Astrocyte (in vitro differentiated cells and primary cell): ENCODE data around the gene NTM. TPM values are rescaled to one million over a fixed set of nuclear protein-coding genes. Genes with fewer than 3 reads are reported as not detected.

Experiments used
- DNase-seq: peaks from one replicate; pipeline ENCODE4 v3.0.0-alpha.2; 2010; ENCODE audit warnings: low read depth
- FAIRE-seq: peaks from 2 replicates; lab custom pipeline; 2011; peaks lifted over from hg19 to GRCh38; lab: Jason Lieb, UNC
- H2AFZ ChIP-seq: 2 replicates; pipeline ENCODE4 v1.6.0; 2012; ENCODE audit warnings: low read depth, low read length, inconsistent platforms
- H3K27ac ChIP-seq: 2 replicates; pipeline ENCODE4 v1.5.1; 2011; ENCODE audit warnings: low read depth, low read length, inconsistent platforms
- H3K27me3 ChIP-seq: 2 replicates; pipeline ENCODE4 v1.6.0; 2011; ENCODE audit warnings: low read length, inconsistent platforms; ENCODE audit not compliant: insufficient read depth
- H3K36me3 ChIP-seq: 2 replicates; pipeline ENCODE4 v1.5.1; 2011; ENCODE audit warnings: low read length, inconsistent platforms; ENCODE audit not compliant: insufficient read depth
- H3K4me1 ChIP-seq: 2 replicates; pipeline ENCODE4 v1.5.1; 2011; ENCODE audit warnings: low read length, inconsistent platforms; ENCODE audit not compliant: insufficient read depth
- H3K4me2 ChIP-seq: 2 replicates; pipeline ENCODE4 v1.6.0; 2012; ENCODE audit warnings: low read length, inconsistent platforms
- H3K4me3 ChIP-seq: 2 replicates; pipeline ENCODE4 v1.5.1; 2011; ENCODE audit warnings: low read depth, mild to moderate bottlenecking, low read length, inconsistent platforms; ENCODE audit not compliant: insufficient read depth
- H3K79me2 ChIP-seq: 2 replicates; pipeline ENCODE4 v1.6.0; 2012; ENCODE audit warnings: mild to moderate bottlenecking, low read length, inconsistent platforms; ENCODE audit not compliant: insufficient read depth
- H3K9ac ChIP-seq: 2 replicates; pipeline ENCODE4 v1.6.0; 2012; ENCODE audit warnings: mild to moderate bottlenecking, low read length, inconsistent platforms
- H3K9me3 ChIP-seq: 2 replicates; pipeline ENCODE4 v1.5.1; 2012; ENCODE audit warnings: low read depth, mild to moderate bottlenecking, low read length, inconsistent platforms; ENCODE audit not compliant: insufficient read depth
- H4K20me1 ChIP-seq: 2 replicates; pipeline ENCODE4 v1.6.0; 2012; ENCODE audit warnings: low read length, inconsistent platforms; ENCODE audit not compliant: insufficient read depth
- H3K27ac Mint-ChIP-seq: one replicate; pipeline ENCODE4 v1.8.0; 2021; ENCODE audit warnings: mild to moderate bottlenecking, mixed read lengths; ENCODE audit not compliant: unreplicated experiment
- H3K27me3 Mint-ChIP-seq: one replicate; pipeline ENCODE4 v1.8.0; 2021; ENCODE audit warnings: low read depth, mixed read lengths; ENCODE audit not compliant: unreplicated experiment
- H3K36me3 Mint-ChIP-seq: one replicate; pipeline ENCODE4 v1.8.0; 2021; ENCODE audit warnings: low read depth, mixed read lengths; ENCODE audit not compliant: unreplicated experiment
- H3K4me1 Mint-ChIP-seq: one replicate; pipeline ENCODE4 v1.8.0; 2021; ENCODE audit warnings: low read depth, mixed read lengths; ENCODE audit not compliant: unreplicated experiment
- H3K4me3 Mint-ChIP-seq: one replicate; pipeline ENCODE4 v1.8.0; 2021; ENCODE audit warnings: mild to moderate bottlenecking, moderate library complexity, mixed read lengths; ENCODE audit not compliant: unreplicated experiment
- H3K9me3 Mint-ChIP-seq: one replicate; pipeline ENCODE4 v1.8.0; 2021; ENCODE audit warnings: mild to moderate bottlenecking, mixed read lengths; ENCODE audit not compliant: unreplicated experiment
- EZH2 ChIP-seq: IDR thresholded peaks from 2 replicates; pipeline ENCODE4 v1.6.1; 2012; ENCODE audit warnings: mild to moderate bottlenecking, low read length, inconsistent platforms; ENCODE audit not compliant: insufficient read depth
- total RNA-seq: library from RNA; stranded (reverse); gene quantifications from 2 replicates; pipeline ENCODE4 v1.2.1, GENCODE V29; 2021
- TF ChIP-seq, protein P1 (sequence below): IDR thresholded peaks from 2 replicates; pipeline ENCODE4 v1.5.1; 2011; ENCODE audit warnings: low read depth, mild to moderate bottlenecking, inconsistent platforms, low read length, moderate library complexity; ENCODE audit not compliant: insufficient read depth

The NTM gene
- total RNA-seq, 1 donor from 2014 or later = 98.2 TPM

GRCh38 chr11:131849485-131849884 lies 479.1 kb downstream of the NTM start:
- no peak overlapping the region for H3K4me3 Mint-ChIP-seq

GRCh38 chr11:131850507-131850906 lies 480.1 kb downstream of the NTM start:
- H3K27me3 Mint-ChIP-seq = peaks cover 21% of the 10 kb centered on the region
- FAIRE-seq = no peak

More at GRCh38 chr11:131849485-131849884, 479.1 kb downstream of the NTM start:
- Histone ChIP-seq H3K9ac (no peak overlapping the region), H3K79me2 (no peaks in the 10 kb centered on the region), H3K36me3 (no peaks in the 10 kb centered on the region), H3K4me1 (no peaks in the 10 kb centered on the region), H3K27ac (no peak overlapping the region), H3K4me2 (no peak overlapping the region), H4K20me1 (no peaks in the 10 kb centered on the region), H3K27me3 (peaks cover 4% of the 10 kb centered on the region), H2AFZ (no peak overlapping the region), H3K9me3 (no peaks in the 10 kb centered on the region), H3K4me3 (no peak overlapping the region)
- no peaks in the 10 kb centered on the region for H3K4me1 Mint-ChIP-seq
- TF ChIP-seq EZH2 = no peak
- TF ChIP-seq, protein P1, sequence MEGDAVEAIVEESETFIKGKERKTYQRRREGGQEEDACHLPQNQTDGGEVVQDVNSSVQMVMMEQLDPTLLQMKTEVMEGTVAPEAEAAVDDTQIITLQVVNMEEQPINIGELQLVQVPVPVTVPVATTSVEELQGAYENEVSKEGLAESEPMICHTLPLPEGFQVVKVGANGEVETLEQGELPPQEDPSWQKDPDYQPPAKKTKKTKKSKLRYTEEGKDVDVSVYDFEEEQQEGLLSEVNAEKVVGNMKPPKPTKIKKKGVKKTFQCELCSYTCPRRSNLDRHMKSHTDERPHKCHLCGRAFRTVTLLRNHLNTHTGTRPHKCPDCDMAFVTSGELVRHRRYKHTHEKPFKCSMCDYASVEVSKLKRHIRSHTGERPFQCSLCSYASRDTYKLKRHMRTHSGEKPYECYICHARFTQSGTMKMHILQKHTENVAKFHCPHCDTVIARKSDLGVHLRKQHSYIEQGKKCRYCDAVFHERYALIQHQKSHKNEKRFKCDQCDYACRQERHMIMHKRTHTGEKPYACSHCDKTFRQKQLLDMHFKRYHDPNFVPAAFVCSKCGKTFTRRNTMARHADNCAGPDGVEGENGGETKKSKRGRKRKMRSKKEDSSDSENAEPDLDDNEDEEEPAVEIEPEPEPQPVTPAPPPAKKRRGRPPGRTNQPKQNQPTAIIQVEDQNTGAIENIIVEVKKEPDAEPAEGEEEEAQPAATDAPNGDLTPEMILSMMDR = no peak
- H3K27ac Mint-ChIP-seq = no peak overlapping the region
- H3K27me3 Mint-ChIP-seq = peaks cover 17% of the 10 kb centered on the region
- FAIRE-seq (no peak), DNase-seq (no peak)
- H3K9me3 Mint-ChIP-seq = peaks cover 3% of the 10 kb centered on the region
- no peaks in the 10 kb centered on the region for H3K36me3 Mint-ChIP-seq

More at GRCh38 chr11:131850507-131850906, 480.1 kb downstream of the NTM start:
- Histone ChIP-seq H3K4me2 (no peak overlapping the region), H3K9ac (no peak overlapping the region), H3K4me3 (no peak overlapping the region), H3K9me3 (no peaks in the 10 kb centered on the region), H4K20me1 (no peaks in the 10 kb centered on the region), H3K27me3 (peaks cover 4% of the 10 kb centered on the region), H3K36me3 (no peaks in the 10 kb centered on the region), H3K79me2 (no peaks in the 10 kb centered on the region), H2AFZ (no peak overlapping the region), H3K27ac (no peak overlapping the region), H3K4me1 (no peaks in the 10 kb centered on the region)
- Mint-ChIP-seq H3K4me3 (no peak overlapping the region), H3K27ac (no peak overlapping the region), H3K36me3 (no peaks in the 10 kb centered on the region), H3K9me3 (peaks cover 3% of the 10 kb centered on the region), H3K4me1 (no peaks in the 10 kb centered on the region)
- DNase-seq = no peak
- TF ChIP-seq EZH2 = no peak
- TF ChIP-seq, protein P1 = no peak
